ENCODE measurements around the gene ASS1.

- no peak for TF ChIP-seq CTCF (IDR thresholded peaks at IDR 0.05)
- TF ChIP-seq EP300 (IDR thresholded peaks at IDR 0.05): no peak
These were observed 39.8 kb downstream of the ASS1 start for GRCh38 chr9:130484362-130485072.
